Measurements from ENCODE around the gene AMIGO1.

Gene AMIGO1

DNA sequence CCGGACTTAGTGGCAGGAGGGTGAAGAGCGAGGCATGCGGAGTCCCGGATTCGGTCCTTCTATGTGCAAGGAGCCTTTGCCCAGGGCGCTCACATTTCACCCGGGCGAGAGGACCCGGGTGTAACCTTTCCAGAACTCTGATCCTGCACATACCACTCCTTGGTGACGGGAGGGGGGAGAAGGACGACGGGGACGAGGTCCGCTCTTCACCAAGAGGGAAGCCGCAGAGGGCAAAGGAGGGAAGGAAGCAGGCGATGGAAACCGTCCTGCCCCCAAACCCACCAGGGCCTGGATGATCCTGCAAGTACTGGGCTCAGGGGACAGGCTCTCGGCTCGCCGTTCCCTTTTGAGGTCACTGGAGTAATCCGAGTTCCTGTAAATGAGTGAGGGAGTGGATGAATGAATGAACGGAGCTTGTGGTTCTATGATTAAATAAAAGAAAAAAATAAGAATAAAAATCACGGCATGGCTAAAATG, 42.2 kb downstream of the AMIGO1 start:
- no peak overlapping the region for H2AFZ ChIP-seq (ENCODE audit: low read depth, low read length)
- H3K4me1 ChIP-seq (ENCODE audit: low read length) = no peaks in the 10 kb centered on the region
- no peaks in the 10 kb centered on the region for H3K79me2 ChIP-seq (ENCODE audit: low read length)
- no peaks in the 10 kb centered on the region for H3K36me3 ChIP-seq (replicated peaks; ENCODE audit: low read depth, low read length)
- TF ChIP-seq, protein P1, sequence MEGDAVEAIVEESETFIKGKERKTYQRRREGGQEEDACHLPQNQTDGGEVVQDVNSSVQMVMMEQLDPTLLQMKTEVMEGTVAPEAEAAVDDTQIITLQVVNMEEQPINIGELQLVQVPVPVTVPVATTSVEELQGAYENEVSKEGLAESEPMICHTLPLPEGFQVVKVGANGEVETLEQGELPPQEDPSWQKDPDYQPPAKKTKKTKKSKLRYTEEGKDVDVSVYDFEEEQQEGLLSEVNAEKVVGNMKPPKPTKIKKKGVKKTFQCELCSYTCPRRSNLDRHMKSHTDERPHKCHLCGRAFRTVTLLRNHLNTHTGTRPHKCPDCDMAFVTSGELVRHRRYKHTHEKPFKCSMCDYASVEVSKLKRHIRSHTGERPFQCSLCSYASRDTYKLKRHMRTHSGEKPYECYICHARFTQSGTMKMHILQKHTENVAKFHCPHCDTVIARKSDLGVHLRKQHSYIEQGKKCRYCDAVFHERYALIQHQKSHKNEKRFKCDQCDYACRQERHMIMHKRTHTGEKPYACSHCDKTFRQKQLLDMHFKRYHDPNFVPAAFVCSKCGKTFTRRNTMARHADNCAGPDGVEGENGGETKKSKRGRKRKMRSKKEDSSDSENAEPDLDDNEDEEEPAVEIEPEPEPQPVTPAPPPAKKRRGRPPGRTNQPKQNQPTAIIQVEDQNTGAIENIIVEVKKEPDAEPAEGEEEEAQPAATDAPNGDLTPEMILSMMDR (IDR thresholded peaks at IDR 0.05; ENCODE audit: low read depth, low read length) = no peak
- no peak for TF ChIP-seq EZH2phosphoT487 (IDR thresholded peaks at IDR 0.05; ENCODE audit: low read depth)
- H3K27ac ChIP-seq (ENCODE audit: low read length) = no peak overlapping the region
- H3K9ac ChIP-seq (ENCODE audit: low read length) = no peak overlapping the region
- H3K4me2 ChIP-seq (ENCODE audit: low read length) = no peak overlapping the region
- H3K9me3 ChIP-seq (ENCODE audit: insufficient read depth, low read length) = no peaks in the 10 kb centered on the region
- H3K4me3 ChIP-seq (ENCODE audit: low read length) = no peak overlapping the region
- H4K20me1 ChIP-seq (ENCODE audit: insufficient read depth, low read length) = no peaks in the 10 kb centered on the region
- peaks cover 18% of the 10 kb centered on the region; the same call in 1 of the 2 replicates for H3K27me3 ChIP-seq (ENCODE audit: low read depth, low read length)

DNA sequence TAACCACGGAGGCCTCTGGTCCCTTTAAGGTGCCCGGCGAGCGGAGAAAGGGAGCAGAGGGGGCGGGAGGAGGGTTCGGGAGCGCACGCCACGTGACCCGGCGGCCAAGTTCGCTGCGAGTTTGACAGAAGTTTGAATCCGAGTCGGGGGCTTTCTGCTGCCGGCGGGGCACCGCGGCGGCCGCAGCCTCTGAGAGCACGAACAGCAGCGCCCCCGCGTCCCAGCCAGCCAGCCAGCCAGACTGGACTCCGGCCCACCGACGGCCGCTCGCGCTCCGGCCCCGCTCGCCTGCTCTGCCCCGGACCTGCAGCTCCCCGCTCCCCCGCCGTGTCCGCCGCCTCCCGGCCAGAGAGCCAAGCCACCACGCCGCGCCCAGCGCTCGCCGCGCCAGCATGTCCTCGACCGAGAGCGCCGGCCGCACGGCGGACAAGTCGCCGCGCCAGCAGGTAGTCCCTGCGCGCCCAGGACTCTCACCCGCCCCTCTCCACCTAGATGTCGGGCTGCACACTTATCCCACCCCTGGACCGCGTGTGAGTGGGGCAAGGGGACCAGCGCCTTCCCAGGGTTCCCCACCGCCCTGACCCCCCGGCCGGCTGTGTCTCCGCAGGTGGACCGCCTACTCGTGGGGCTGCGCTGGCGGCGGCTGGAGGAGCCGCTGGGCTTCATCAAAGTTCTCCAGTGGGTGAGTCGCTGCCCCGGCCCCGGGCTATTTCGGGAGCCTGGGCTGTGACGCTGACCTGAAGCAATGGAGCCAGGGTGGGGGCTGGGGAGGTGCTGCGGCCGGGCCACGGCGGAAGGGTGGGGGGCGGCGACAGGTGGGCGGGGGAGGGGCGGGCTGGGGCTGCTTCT, 42.9 kb downstream of the AMIGO1 start, which contains the start of gene SYPL2:
TSS of gene SYPL2 (plus strand) at position 95 of the 849 bp plus-strand sequence. CDS start at position 393, 298 bp downstream.
- TF ChIP-seq, protein P1 (IDR thresholded peaks at IDR 0.05; ENCODE audit: low read depth, low read length) = no peak
- TF ChIP-seq EZH2phosphoT487 (IDR thresholded peaks at IDR 0.05; ENCODE audit: low read depth) = no peak
- Histone ChIP-seq H3K4me3 (ENCODE audit: low read length) (no peak within 1 kb of the TSS), H3K27me3 (ENCODE audit: low read depth, low read length) (peaks cover 18% of the 10 kb centered on the region; the same call in 1 of the 2 replicates), H3K9me3 (ENCODE audit: insufficient read depth, low read length) (no peaks in the 10 kb centered on the region), H3K79me2 (ENCODE audit: low read length) (no peaks in the 10 kb centered on the region), H3K36me3 (replicated peaks; ENCODE audit: low read depth, low read length) (no peaks in the 10 kb centered on the region), H3K4me2 (ENCODE audit: low read length) (no peak within 1 kb of the TSS), H2AFZ (ENCODE audit: low read depth, low read length) (no peak within 1 kb of the TSS), H4K20me1 (ENCODE audit: insufficient read depth, low read length) (no peaks in the 10 kb centered on the region), H3K9ac (ENCODE audit: low read length) (no peak within 1 kb of the TSS), H3K27ac (ENCODE audit: low read length) (no peak within 1 kb of the TSS), H3K4me1 (ENCODE audit: low read length) (no peaks in the 10 kb centered on the region)

DNA sequence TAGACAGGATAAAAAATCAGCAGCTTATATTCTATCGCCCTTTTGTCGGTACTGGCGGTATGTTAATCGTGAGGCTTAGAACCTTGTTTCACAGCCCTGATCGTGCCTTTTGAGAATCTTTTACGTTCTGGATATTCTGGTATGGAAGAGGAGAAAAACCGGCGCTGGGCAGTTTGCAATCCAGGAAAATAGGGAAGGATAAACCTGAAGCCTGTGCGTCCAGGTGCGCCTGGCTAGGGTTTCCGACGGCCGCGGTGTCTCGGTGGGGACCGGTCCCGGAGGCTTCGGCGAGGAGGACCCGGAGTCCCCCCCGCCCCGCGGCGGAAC, 43.4 kb downstream of the AMIGO1 start:
- no peak overlapping the region for H2AFZ ChIP-seq (ENCODE audit: low read depth, low read length)
- H3K36me3 ChIP-seq (replicated peaks; ENCODE audit: low read depth, low read length) = no peaks in the 10 kb centered on the region
- H3K4me1 ChIP-seq (ENCODE audit: low read length) = no peaks in the 10 kb centered on the region
- no peaks in the 10 kb centered on the region for H3K79me2 ChIP-seq (ENCODE audit: low read length)
- H3K27ac ChIP-seq (ENCODE audit: low read length) = no peak overlapping the region
- peaks cover 18% of the 10 kb centered on the region; the same call in 1 of the 2 replicates for H3K27me3 ChIP-seq (ENCODE audit: low read depth, low read length)
- TF ChIP-seq EZH2phosphoT487 (IDR thresholded peaks at IDR 0.05; ENCODE audit: low read depth) = no peak
- TF ChIP-seq, protein P1 (IDR thresholded peaks at IDR 0.05; ENCODE audit: low read depth, low read length) = no peak
- H3K4me2 ChIP-seq (ENCODE audit: low read length) = no peak overlapping the region
- H3K9ac ChIP-seq (ENCODE audit: low read length) = no peak overlapping the region
- H3K9me3 ChIP-seq (ENCODE audit: insufficient read depth, low read length) = no peaks in the 10 kb centered on the region
- H4K20me1 ChIP-seq (ENCODE audit: insufficient read depth, low read length) = no peaks in the 10 kb centered on the region
- H3K4me3 ChIP-seq (ENCODE audit: low read length) = no peak overlapping the region

DNA sequence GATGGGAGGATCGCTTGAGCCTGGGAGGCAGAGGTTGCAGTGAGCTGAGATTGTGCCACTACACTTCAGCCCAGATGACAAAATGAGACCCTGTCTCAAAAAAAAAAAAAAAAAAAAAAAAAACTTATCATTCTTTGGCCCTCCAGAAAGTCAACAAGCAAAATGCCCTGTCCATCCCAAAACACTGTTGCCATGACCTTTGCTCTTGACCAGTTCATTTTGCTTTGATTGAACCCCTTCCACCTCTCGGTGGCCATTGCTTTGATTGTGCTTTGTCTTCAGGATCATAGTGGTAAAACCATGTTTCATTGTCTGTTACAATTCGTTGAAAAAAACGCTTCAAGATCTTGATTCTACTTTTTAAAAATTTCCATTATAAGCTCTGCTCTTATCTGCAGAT, 51.7 kb downstream of the AMIGO1 start:
- Histone ChIP-seq H2AFZ (ENCODE audit: low read depth, low read length) (no peak overlapping the region), H3K27ac (ENCODE audit: low read length) (no peak overlapping the region), H3K9ac (ENCODE audit: low read length) (no peak overlapping the region), H3K4me1 (ENCODE audit: low read length) (no peaks in the 10 kb centered on the region), H3K36me3 (replicated peaks; ENCODE audit: low read depth, low read length) (no peaks in the 10 kb centered on the region), H3K4me3 (ENCODE audit: low read length) (no peak overlapping the region), H3K27me3 (ENCODE audit: low read depth, low read length) (no peaks in the 10 kb centered on the region), H3K79me2 (ENCODE audit: low read length) (no peaks in the 10 kb centered on the region), H3K4me2 (ENCODE audit: low read length) (no peak overlapping the region), H4K20me1 (ENCODE audit: insufficient read depth, low read length) (no peaks in the 10 kb centered on the region), H3K9me3 (ENCODE audit: insufficient read depth, low read length) (no peaks in the 10 kb centered on the region)
- TF ChIP-seq, protein P1 (IDR thresholded peaks at IDR 0.05; ENCODE audit: low read depth, low read length) = no peak
- TF ChIP-seq EZH2phosphoT487 (IDR thresholded peaks at IDR 0.05; ENCODE audit: low read depth) = no peak
